ENCODE results near the gene TMEM244. TPM values are rescaled to one million over a fixed set of nuclear protein-coding genes. Genes with fewer than 3 reads are reported as not detected.

TMEM244 gene
- total RNA-seq, 2 donors from 2014 or later = not detected

DNA sequence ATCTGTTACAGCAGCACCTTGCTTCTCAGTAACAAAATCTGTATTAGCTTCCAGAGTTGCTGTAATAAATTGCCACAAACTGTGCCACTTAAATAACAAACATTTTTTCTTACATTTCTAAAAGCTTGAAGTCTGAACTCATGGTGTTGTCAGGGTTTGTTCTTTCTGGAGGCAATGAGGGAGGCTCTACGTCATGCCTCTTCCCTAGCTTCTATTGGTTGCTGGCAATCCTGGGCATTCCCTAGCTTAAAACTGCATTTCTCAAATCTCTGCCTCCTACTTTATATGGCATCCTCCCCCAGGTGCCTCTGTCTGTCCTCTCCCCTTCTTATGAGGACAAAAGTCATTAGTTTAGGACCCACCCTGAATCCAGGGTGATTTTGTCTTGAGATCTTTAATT is 41.6 kb upstream of the TMEM244 start:
- WGBS = 86% methylated on average over 1 of the region's 1 CpG
- TF ChIP-seq POLR2A (IDR thresholded peaks at IDR 0.05) (no peak), POLR2AphosphoS5 (IDR thresholded peaks at IDR 0.05) (no peak)
- TF ChIP-seq, protein P1, sequence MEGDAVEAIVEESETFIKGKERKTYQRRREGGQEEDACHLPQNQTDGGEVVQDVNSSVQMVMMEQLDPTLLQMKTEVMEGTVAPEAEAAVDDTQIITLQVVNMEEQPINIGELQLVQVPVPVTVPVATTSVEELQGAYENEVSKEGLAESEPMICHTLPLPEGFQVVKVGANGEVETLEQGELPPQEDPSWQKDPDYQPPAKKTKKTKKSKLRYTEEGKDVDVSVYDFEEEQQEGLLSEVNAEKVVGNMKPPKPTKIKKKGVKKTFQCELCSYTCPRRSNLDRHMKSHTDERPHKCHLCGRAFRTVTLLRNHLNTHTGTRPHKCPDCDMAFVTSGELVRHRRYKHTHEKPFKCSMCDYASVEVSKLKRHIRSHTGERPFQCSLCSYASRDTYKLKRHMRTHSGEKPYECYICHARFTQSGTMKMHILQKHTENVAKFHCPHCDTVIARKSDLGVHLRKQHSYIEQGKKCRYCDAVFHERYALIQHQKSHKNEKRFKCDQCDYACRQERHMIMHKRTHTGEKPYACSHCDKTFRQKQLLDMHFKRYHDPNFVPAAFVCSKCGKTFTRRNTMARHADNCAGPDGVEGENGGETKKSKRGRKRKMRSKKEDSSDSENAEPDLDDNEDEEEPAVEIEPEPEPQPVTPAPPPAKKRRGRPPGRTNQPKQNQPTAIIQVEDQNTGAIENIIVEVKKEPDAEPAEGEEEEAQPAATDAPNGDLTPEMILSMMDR (IDR thresholded peaks at IDR 0.05) = no peak
- Histone ChIP-seq H3K27ac (no peak overlapping the region), H3K36me3 (no peaks in the 10 kb centered on the region), H3K4me3 (no peak overlapping the region), H3K9me3 (no peaks in the 10 kb centered on the region), H3K4me1 (replicated peaks) (no peaks in the 10 kb centered on the region), H3K27me3 (replicated peaks; ENCODE audit: insufficient read depth) (no peaks in the 10 kb centered on the region)
- intact Hi-C loops (cut with DNase I) = no loop called here
- no peak for DNase-seq (ENCODE audit: low spot score)

DNA sequence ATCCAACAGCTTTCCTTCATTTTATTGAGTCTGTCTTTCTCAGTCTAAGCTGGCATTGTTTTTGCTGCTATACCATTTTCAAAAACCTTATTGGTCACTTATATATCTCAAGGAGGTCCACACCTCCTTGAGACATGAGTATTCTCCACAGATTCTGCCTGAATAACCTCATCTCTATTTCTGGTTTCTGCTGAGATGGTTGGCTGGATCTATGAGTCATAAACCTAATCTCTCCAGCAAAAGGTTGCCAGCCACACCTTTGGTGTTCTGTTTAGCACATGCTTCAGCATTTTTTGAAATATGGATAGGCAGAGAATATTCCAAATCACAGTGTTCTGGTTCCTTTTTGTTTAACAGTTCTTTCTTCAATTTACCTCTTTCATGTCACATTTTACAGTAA is 40.8 kb upstream of the TMEM244 start:
- Histone ChIP-seq H3K27ac (no peak overlapping the region), H3K9me3 (no peaks in the 10 kb centered on the region), H3K4me1 (replicated peaks) (no peaks in the 10 kb centered on the region), H3K4me3 (no peak overlapping the region), H3K36me3 (no peaks in the 10 kb centered on the region), H3K27me3 (replicated peaks; ENCODE audit: insufficient read depth) (no peaks in the 10 kb centered on the region)
- intact Hi-C loops (cut with DNase I) = no loop called here
- TF ChIP-seq POLR2AphosphoS5 (IDR thresholded peaks at IDR 0.05) (no peak), POLR2A (IDR thresholded peaks at IDR 0.05) (no peak)
- TF ChIP-seq, protein P1 (IDR thresholded peaks at IDR 0.05) = no peak
- no peak for DNase-seq (ENCODE audit: low spot score)

DNA sequence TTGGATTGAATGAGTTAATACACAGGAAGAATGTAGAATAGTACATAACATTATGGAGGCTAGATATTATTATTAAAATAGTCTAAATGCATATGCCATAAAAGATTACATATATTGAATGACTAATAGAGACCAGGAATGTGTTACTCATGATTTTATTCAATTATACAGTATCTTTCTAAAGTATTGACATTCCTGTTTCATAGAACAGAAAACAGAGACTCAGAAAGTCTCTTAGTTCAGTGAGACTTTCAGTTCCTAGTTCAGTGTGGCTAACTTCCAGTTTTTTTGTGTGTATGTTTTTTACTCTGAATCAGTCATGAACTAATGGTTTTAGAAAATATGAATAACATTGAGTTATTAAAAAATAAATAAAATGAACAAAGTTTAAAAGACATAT is 34.6 kb upstream of the TMEM244 start:
- H3K36me3 ChIP-seq = no peaks in the 10 kb centered on the region
- H3K4me1 ChIP-seq (replicated peaks) = no peaks in the 10 kb centered on the region
- H3K27ac ChIP-seq = no peak overlapping the region
- DNase-seq (ENCODE audit: low spot score) = no peak
- H3K9me3 ChIP-seq = no peaks in the 10 kb centered on the region
- no peaks in the 10 kb centered on the region for H3K27me3 ChIP-seq (replicated peaks; ENCODE audit: insufficient read depth)
- H3K4me3 ChIP-seq = no peak overlapping the region
- TF ChIP-seq POLR2A (IDR thresholded peaks at IDR 0.05) (no peak), POLR2AphosphoS5 (IDR thresholded peaks at IDR 0.05) (no peak)
- intact Hi-C loops (cut with DNase I) = no loop called here

DNA sequence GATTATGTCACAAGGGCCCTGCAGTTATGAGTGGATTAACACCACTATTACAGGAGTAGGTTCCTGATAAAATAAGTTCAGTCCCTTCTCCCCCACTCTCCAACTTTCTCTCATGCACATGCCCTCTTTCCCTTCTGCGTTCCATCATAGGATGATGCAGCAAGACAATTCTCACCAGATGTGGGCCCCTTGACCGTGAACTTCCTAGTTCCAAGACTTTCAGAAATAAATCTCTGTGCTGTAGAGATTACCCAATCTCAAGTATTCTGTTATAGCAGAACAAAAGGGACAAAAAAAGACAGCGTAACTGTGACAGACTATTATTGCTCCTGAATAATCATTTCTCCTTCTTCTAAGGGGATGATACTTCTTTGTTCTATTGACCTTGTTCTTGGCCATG is 33.8 kb upstream of the TMEM244 start:
- intact Hi-C loops (cut with DNase I) = no loop called here
- Histone ChIP-seq H3K9me3 (no peaks in the 10 kb centered on the region), H3K27ac (no peak overlapping the region), H3K27me3 (replicated peaks; ENCODE audit: insufficient read depth) (no peaks in the 10 kb centered on the region), H3K4me3 (no peak overlapping the region), H3K36me3 (no peaks in the 10 kb centered on the region), H3K4me1 (replicated peaks) (no peaks in the 10 kb centered on the region)
- WGBS = 86% methylated on average over 3 of the region's 3 CpGs
- TF ChIP-seq, protein P1 (IDR thresholded peaks at IDR 0.05) = no peak
- TF ChIP-seq POLR2AphosphoS5 (IDR thresholded peaks at IDR 0.05) (no peak), POLR2A (IDR thresholded peaks at IDR 0.05) (no peak)
- no peak for DNase-seq (ENCODE audit: low spot score)

DNA sequence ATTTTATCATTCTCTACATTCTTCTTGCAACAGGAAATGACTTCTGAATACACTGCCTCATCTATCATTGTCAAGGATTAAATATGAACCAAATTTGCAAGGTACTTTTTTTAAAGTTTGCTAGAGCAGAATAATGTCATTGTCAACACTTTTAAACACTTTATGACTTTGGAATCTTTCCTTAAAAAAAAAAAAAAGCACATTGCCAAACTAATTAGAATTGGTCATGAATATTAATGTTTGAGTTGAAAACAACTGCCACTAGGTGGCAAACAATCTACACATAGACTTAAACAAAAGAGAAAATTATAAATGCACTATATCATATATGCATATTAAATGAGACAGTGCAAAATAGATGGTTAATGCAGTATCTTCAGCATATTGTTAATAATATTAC is 32.5 kb upstream of the TMEM244 start:
- H3K27ac ChIP-seq = no peak overlapping the region
- no peaks in the 10 kb centered on the region for H3K36me3 ChIP-seq
- H3K27me3 ChIP-seq (replicated peaks; ENCODE audit: insufficient read depth) = no peaks in the 10 kb centered on the region
- intact Hi-C loops (cut with DNase I) = no loop called here
- no peak for DNase-seq (ENCODE audit: low spot score)
- H3K4me1 ChIP-seq (replicated peaks) = no peaks in the 10 kb centered on the region
- no peak for TF ChIP-seq POLR2A (IDR thresholded peaks at IDR 0.05)
- TF ChIP-seq, protein P1 (IDR thresholded peaks at IDR 0.05) = peak in 2 of 4 experiments; percentile 42 to 52
- H3K9me3 ChIP-seq = no peaks in the 10 kb centered on the region
- no peak overlapping the region for H3K4me3 ChIP-seq

Data from prostate gland (tissue), 2 donors.